Astrocyte of the spinal cord (primary cell): ENCODE results near the gene STXBP2.

Source experiments
- DNase-seq: peaks from one replicate; pipeline ENCODE4 v3.0.0; 2011; ENCODE audit warnings: low read depth, low spot score
- H3K4me3 ChIP-seq: 2 replicates; pipeline ENCODE4 v1.5.1; 2011; ENCODE audit warnings: low read depth, mild to moderate bottlenecking, low read length, moderate library complexity
- in situ Hi-C: cut with HindIII; loops from 2 replicates; pipeline ENCODE4 v1.10.0; 2017; ENCODE audit warnings: low sequenced_read_pairs
- TF ChIP-seq, protein P1 (sequence below): IDR thresholded peaks from 2 replicates; pipeline ENCODE4 v1.5.1; 2012; ENCODE audit warnings: low read depth, mild to moderate bottlenecking, low read length, inconsistent platforms

The STXBP2 gene

DNA sequence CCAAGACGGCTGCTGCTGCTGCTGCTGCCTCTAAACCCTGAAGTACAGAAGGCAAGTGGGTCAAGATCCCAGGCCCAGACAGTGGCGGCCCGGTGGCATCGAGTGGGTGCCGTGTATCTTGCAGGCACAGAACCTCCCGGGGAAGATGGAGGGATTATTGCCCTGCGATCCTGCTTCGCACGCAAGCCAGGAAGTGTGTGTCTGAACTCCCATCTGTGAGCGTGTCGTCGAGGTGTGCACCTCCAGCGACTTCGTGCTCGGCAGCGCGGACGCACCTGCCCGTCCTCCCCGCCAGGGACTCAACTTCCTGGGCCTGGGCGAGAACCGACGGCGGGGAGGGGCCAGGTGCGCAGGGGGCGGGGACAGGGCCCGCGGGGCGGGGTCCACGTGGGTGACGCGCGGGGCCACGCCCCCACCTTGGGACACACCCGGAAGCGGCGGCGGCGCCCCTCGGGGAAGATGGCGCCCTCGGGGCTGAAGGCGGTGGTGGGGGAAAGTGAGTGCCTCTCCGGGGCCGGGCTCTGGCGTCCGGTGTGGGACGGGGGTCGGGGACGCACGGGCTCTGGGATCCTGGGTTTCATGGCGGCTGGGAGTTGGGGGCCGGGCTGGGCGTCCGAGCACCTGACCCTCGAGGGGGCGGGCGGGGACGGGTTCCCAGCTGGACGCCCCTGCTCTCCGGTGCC is at the start of gene STXBP2:
TSS of gene STXBP2 (plus strand) at position 420 of the 683 bp plus-strand sequence. CDS start at position 460, 40 bp downstream.
- no peak for DNase-seq
- in situ Hi-C loops = no loop called here
- H3K4me3 ChIP-seq = peak within 1 kb of the TSS; percentile 29
- TF ChIP-seq, protein P1, sequence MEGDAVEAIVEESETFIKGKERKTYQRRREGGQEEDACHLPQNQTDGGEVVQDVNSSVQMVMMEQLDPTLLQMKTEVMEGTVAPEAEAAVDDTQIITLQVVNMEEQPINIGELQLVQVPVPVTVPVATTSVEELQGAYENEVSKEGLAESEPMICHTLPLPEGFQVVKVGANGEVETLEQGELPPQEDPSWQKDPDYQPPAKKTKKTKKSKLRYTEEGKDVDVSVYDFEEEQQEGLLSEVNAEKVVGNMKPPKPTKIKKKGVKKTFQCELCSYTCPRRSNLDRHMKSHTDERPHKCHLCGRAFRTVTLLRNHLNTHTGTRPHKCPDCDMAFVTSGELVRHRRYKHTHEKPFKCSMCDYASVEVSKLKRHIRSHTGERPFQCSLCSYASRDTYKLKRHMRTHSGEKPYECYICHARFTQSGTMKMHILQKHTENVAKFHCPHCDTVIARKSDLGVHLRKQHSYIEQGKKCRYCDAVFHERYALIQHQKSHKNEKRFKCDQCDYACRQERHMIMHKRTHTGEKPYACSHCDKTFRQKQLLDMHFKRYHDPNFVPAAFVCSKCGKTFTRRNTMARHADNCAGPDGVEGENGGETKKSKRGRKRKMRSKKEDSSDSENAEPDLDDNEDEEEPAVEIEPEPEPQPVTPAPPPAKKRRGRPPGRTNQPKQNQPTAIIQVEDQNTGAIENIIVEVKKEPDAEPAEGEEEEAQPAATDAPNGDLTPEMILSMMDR = no peak

- TF ChIP-seq, protein P1 = no peak
- in situ Hi-C loops = no loop called here
- no peak for DNase-seq
- no peak overlapping the region for H3K4me3 ChIP-seq
Observed at GRCh38 chr19:7589822-7590221, 47.1 kb upstream of the STXBP2 start.

DNA sequence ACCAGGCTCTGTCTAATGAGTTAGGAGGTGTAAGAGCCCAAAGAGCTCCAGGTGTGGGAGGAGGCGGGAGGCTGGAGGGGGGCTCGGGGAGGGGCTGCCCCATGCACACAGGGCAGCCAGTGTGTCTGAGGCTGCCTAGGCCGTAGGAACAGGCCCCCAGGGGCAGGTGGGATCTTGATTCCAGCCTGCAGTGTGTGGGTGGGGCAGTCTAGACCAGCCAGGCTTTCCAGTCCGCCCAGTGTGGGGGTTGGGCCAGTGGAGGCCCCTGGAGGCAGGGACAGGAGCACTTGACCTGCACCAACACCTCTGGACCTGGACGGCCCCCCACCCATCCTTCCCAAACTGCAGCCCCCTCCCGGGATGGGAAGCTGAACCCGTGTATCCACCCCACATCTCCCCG is 46.7 kb upstream of the STXBP2 start:
- in situ Hi-C loops = no loop called here
- no peak overlapping the region for H3K4me3 ChIP-seq
- TF ChIP-seq, protein P1 = no peak
- no peak for DNase-seq

GRCh38 chr19:7595466-7596133 is 41.3 kb upstream of the STXBP2 start, which contains the start of gene CAMSAP3:
Gene CAMSAP3 (plus strand): TSS chr19:7595863. CDS start chr19:7596003, 140 bp downstream.
- no peak for DNase-seq
- TF ChIP-seq, protein P1 = no peak
- H3K4me3 ChIP-seq = peak within 1 kb of the TSS; percentile 7
- in situ Hi-C loops = no loop called here

- in situ Hi-C loops = no loop called here
- no peak overlapping the region for H3K4me3 ChIP-seq
- TF ChIP-seq, protein P1 = no peak
- no peak for DNase-seq
Observed at GRCh38 chr19:7596211-7596937, 40.5 kb upstream of the STXBP2 start.

DNA sequence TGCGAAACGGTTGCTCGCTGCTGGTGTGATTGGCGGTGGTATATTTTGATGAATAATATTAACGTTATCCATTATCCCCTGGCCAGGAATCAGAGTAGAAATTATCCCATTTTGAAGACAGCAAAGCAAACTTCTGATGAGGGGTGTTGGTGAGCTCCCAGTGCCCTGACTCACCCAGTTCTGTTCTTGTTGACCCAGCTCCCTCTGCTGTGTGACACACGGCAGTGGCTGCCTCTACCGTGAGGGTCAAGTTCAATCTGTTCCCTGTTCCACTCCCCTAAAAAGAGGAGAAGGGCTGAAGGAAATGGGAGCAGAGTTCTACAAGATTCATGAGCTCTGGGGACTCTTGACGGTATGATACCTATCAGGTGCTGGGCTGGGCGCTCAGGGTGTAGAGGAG is 39.2 kb upstream of the STXBP2 start:
- TF ChIP-seq, protein P1 = no peak
- no peak overlapping the region for H3K4me3 ChIP-seq
- in situ Hi-C loops = no loop called here

More for the DNA sequence above, 39.2 kb upstream of the STXBP2 start:
- DNase-seq = no peak
